MCF 10A (cell line): ENCODE results near the gene GBE1. TPM values are rescaled to one million over a fixed set of nuclear protein-coding genes. Genes with fewer than 3 reads are reported as not detected.
A peak's percentile ranks its signal among the peaks of the same experiment; 100 is the strongest.

Source experiments
- BruUV-seq: library from RNA; stranded (reverse); fragments of 400-500 nt; replicated peaks from 2 replicates; lab custom pipeline; 2021; lab: Mats Ljungman, UMichigan
- CTCF ChIA-PET: fragments of 300-600 bp; sonication (Branson Sonifier 250); formaldehyde crosslinking; extraction: SDS; loops from one replicate; lab custom pipeline; 2021; ENCODE audit warnings: antibody characterized with exemption, inconsistent platforms; lab: Yijun Ruan, JAX
- POLR2A ChIA-PET: fragments of 300-600, 350-650 bp; sonication (Branson Sonifier 250); formaldehyde crosslinking; extraction: SDS; loops from one replicate; lab custom pipeline; 2020; ENCODE audit warnings: antibody characterized with exemption, inconsistent platforms; lab: Yijun Ruan, JAX
- DNase-seq: peaks from one replicate; pipeline ENCODE4 v3.0.0-alpha.2; 2018; ENCODE audit not compliant: unreplicated experiment
- H3K27ac Mint-ChIP-seq: one replicate; pipeline ENCODE4 v1.8.0; 2022; ENCODE audit warnings: mild to moderate bottlenecking, low read depth, mixed read lengths; ENCODE audit not compliant: unreplicated experiment
- H3K27me3 Mint-ChIP-seq: one replicate; pipeline ENCODE4 v1.8.0; 2022; ENCODE audit warnings: mixed read lengths; ENCODE audit not compliant: insufficient read depth, unreplicated experiment
- H3K36me3 Mint-ChIP-seq: one replicate; pipeline ENCODE4 v1.8.0; 2022; ENCODE audit warnings: mild to moderate bottlenecking, moderate library complexity, mixed read lengths; ENCODE audit not compliant: insufficient read depth, unreplicated experiment
- H3K4me1 Mint-ChIP-seq: one replicate; pipeline ENCODE4 v1.8.0; 2022; ENCODE audit warnings: mixed read lengths; ENCODE audit not compliant: insufficient read depth, unreplicated experiment
- H3K4me3 Mint-ChIP-seq: one replicate; pipeline ENCODE4 v1.8.0; 2022; ENCODE audit warnings: mild to moderate bottlenecking, moderate library complexity, mixed read lengths; ENCODE audit not compliant: unreplicated experiment
- H3K9me3 Mint-ChIP-seq: one replicate; pipeline ENCODE4 v1.8.0; 2022; ENCODE audit warnings: mixed read lengths; ENCODE audit not compliant: unreplicated experiment
- CTCF ChIP-seq: fragments of 200-600 bp; IDR thresholded peaks from one replicate; pipeline ENCODE4 v1.8.0; 2022; ENCODE audit warnings: antibody characterized with exemption, mild to moderate bottlenecking; ENCODE audit not compliant: unreplicated experiment
- intact Hi-C: fragments of 100-400 bp; cut with micrococcal nuclease; formaldehyde crosslinking; loops from 2 replicates; pipeline ENCODE4 v1.14.1; 2022
- total RNA-seq: library from RNA; stranded (reverse); gene quantifications from 2 replicates; pipeline ENCODE4 v1.2.3, GENCODE V29; 2022

GBE1 gene
- total RNA-seq, 1 experiment from 2014 or later = 41.8 TPM

DNA sequence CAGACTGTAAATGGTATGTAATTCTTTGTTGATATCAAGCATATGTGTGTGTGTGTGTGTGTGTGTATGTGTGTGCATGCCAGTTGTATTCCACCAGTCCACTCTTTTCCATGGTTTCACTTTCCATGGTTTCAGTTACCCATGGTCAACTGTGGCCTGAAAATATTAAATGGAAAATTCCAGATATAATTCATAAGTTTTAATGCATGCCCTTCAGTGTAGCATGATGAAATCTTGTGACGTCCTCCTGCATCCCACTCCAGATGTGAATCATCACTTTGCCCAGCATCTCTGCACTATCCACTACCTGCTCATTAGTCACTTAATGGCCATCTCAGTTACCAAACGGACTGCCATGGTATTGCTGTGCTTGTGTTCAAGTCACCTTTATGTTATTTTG, 215.9 kb downstream of the GBE1 start:
- BruUV-seq = no TSS peak
- intact Hi-C loops = no loop called here
- peaks cover 6% of the 10 kb centered on the region for H3K4me1 Mint-ChIP-seq
- H3K36me3 Mint-ChIP-seq = peaks cover 5% of the 10 kb centered on the region
- H3K27ac Mint-ChIP-seq = no peak overlapping the region
- POLR2A ChIA-PET = no interaction called here
- no peak for TF ChIP-seq CTCF
- H3K4me3 Mint-ChIP-seq = no peak overlapping the region
- CTCF ChIA-PET = interaction anchor here (0.7 kb wide), 1 partner anchor 140 kb away, joined by 5 read pairs; no protein-coding TSS in a partner anchor
- no peaks in the 10 kb centered on the region for H3K9me3 Mint-ChIP-seq
- peak; percentile 44 for DNase-seq
- no peaks in the 10 kb centered on the region for H3K27me3 Mint-ChIP-seq

- no TSS peak for BruUV-seq
- POLR2A ChIA-PET = no interaction called here
- CTCF ChIA-PET = interaction anchor here (0.7 kb wide), 1 partner anchor 29 kb away, joined by 3 read pairs; no protein-coding TSS in a partner anchor
Observed at GRCh38 chr3:81544385-81544784, 217.1 kb downstream of the GBE1 start.

DNA sequence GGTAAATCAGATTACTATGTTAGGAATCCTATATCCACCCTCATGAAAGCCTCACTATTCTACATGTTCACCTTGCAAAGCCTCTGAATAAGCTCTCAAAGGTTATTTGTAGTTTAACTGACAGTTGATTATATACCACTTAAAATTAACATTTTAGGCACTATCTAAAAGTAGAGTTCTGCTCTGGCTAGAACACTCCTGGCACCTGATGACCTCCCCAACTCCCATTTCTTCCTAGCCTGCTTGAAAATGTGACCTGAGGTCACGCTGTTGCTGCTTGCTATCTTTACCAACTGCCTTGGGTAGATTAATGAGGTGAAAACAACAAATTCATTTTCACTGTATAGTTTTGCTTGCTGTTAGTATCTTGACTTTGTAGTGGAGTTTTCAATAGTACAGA, 220.7 kb downstream of the GBE1 start:
- BruUV-seq = no TSS peak
- Mint-ChIP-seq H3K27ac (no peak overlapping the region), H3K4me3 (no peak overlapping the region)

More at GRCh38 chr3:81544385-81544784, 217.1 kb downstream of the GBE1 start:
- Mint-ChIP-seq H3K36me3 (peaks cover 5% of the 10 kb centered on the region), H3K9me3 (no peaks in the 10 kb centered on the region), H3K27me3 (no peaks in the 10 kb centered on the region), H3K4me1 (peaks cover 6% of the 10 kb centered on the region), H3K4me3 (no peak overlapping the region), H3K27ac (no peak overlapping the region)
- intact Hi-C loops = no loop called here
- DNase-seq = no peak
- TF ChIP-seq CTCF = no peak

GRCh38 chr3:81531846-81532245, 229.6 kb downstream of the GBE1 start:
- Mint-ChIP-seq H3K9me3 (no peaks in the 10 kb centered on the region), H3K27me3 (no peaks in the 10 kb centered on the region), H3K4me1 (no peaks in the 10 kb centered on the region), H3K36me3 (peaks cover 45% of the 10 kb centered on the region), H3K27ac (no peak overlapping the region), H3K4me3 (no peak overlapping the region)
- intact Hi-C loops = no loop called here
- DNase-seq = no peak
- ChIA-PET POLR2A (no interaction called here), CTCF (interaction anchor here (1.1 kb wide), 1 partner anchor 24 kb away, joined by 3 read pairs; no protein-coding TSS in a partner anchor)
- no TSS peak for BruUV-seq
- TF ChIP-seq CTCF = no peak

More for the DNA sequence above, 220.7 kb downstream of the GBE1 start:
- DNase-seq = no peak
- ChIA-PET POLR2A (no interaction called here), CTCF (no interaction called here)
- Mint-ChIP-seq H3K36me3 (peaks cover 3% of the 10 kb centered on the region), H3K4me1 (peaks cover 4% of the 10 kb centered on the region), H3K9me3 (no peaks in the 10 kb centered on the region), H3K27me3 (no peaks in the 10 kb centered on the region)
- intact Hi-C loops = no loop called here
- TF ChIP-seq CTCF = no peak
